ENCODE measurements around the gene EBP. TPM values are rescaled to one million over a fixed set of nuclear protein-coding genes. Genes with fewer than 3 reads are reported as not detected.
A peak's percentile ranks its signal among the peaks of the same experiment; 100 is the strongest.

EBP gene
- total RNA-seq, 1 donor from 2014 or later, result 39.1 TPM

DNA sequence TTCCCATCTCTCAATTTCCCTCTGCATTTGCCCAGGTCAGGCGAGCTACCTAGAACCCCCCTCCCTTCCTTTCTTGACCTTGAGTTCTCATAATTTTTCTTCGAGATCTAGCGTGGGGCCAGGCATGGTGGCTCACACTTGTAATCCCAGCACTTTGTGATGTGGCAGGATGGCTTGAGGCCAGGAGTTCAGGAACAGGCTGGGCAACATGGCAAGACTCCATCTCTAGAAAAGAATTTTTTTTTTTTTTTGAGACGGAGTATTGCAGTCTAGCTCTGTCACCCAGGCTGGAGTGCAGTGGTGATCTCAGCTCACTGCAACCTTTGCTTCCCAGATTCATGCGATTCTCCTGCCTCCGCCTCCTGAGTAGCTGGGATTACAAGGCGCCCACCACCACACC is 17.3 kb upstream of the EBP start:
- no peak overlapping the region for H3K27ac Mint-ChIP-seq (ENCODE audit: unreplicated experiment)
- no peaks in the 10 kb centered on the region for H3K9me3 Mint-ChIP-seq (ENCODE audit: low read depth)

DNA sequence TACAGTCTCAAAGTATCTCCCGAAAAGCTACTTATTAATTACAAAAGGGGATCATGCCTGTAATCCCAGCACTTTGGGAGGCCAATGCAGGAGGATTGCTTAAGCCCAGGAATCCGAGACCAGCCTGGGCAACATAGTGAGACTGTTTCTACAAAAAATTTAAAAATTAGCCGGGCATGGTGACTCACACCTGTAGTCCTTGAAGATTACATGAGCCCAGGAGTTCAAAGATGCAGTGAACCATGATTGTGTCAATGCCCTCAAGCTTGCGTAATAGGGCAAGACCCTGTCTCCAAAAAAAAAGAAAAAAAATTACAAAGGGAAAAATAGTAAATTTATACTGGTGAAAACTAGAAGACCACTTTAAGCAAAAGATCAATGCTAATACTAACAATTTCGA is 16.1 kb upstream of the EBP start:
- Mint-ChIP-seq H3K36me3 (ENCODE audit: low read depth) (no peaks in the 10 kb centered on the region), H3K4me1 (ENCODE audit: low read depth) (peaks cover 12% of the 10 kb centered on the region), H3K4me3 (ENCODE audit: unreplicated experiment) (no peak overlapping the region), H3K27me3 (ENCODE audit: low read depth) (no peaks in the 10 kb centered on the region), H3K27ac (ENCODE audit: unreplicated experiment) (no peak overlapping the region), H3K9me3 (ENCODE audit: low read depth) (no peaks in the 10 kb centered on the region)
- DNase-seq (ENCODE audit: low spot score), result no peak
- TF ChIP-seq, protein P1, sequence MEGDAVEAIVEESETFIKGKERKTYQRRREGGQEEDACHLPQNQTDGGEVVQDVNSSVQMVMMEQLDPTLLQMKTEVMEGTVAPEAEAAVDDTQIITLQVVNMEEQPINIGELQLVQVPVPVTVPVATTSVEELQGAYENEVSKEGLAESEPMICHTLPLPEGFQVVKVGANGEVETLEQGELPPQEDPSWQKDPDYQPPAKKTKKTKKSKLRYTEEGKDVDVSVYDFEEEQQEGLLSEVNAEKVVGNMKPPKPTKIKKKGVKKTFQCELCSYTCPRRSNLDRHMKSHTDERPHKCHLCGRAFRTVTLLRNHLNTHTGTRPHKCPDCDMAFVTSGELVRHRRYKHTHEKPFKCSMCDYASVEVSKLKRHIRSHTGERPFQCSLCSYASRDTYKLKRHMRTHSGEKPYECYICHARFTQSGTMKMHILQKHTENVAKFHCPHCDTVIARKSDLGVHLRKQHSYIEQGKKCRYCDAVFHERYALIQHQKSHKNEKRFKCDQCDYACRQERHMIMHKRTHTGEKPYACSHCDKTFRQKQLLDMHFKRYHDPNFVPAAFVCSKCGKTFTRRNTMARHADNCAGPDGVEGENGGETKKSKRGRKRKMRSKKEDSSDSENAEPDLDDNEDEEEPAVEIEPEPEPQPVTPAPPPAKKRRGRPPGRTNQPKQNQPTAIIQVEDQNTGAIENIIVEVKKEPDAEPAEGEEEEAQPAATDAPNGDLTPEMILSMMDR (IDR thresholded peaks at IDR 0.05), result no peak

More for the DNA sequence above, 17.3 kb upstream of the EBP start:
- TF ChIP-seq, protein P1 (IDR thresholded peaks at IDR 0.05), result no peak
- Mint-ChIP-seq H3K36me3 (ENCODE audit: low read depth) (no peaks in the 10 kb centered on the region), H3K4me3 (ENCODE audit: unreplicated experiment) (no peak overlapping the region), H3K4me1 (ENCODE audit: low read depth) (peaks cover 3% of the 10 kb centered on the region), H3K27me3 (ENCODE audit: low read depth) (no peaks in the 10 kb centered on the region)
- no peak for DNase-seq (ENCODE audit: low spot score)

DNA sequence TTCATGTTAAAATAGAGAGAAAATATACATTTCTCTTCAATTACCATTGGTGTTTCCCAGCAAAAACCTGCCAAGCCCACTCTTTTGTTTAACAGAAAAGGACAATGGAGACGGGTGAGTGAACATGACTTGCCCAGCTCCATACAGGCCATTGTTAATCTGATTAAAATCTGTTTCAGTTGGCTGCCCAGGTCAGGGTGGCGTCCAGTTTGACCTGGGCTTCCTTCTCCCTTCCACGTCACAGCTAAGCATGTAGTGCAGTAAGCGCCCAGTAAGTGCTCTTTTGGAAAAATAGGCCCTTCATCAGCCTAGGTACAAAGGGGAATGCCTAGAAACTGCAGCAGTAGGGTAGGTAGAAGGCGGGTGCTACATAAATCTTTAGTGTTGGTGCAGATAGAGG is 14.4 kb upstream of the EBP start:
- Mint-ChIP-seq H3K9me3 (ENCODE audit: low read depth) (no peaks in the 10 kb centered on the region), H3K4me3 (ENCODE audit: unreplicated experiment) (no peak overlapping the region), H3K27ac (ENCODE audit: unreplicated experiment) (no peak overlapping the region), H3K36me3 (ENCODE audit: low read depth) (no peaks in the 10 kb centered on the region), H3K4me1 (ENCODE audit: low read depth) (peaks cover 12% of the 10 kb centered on the region), H3K27me3 (ENCODE audit: low read depth) (no peaks in the 10 kb centered on the region)
- no peak for DNase-seq (ENCODE audit: low spot score)
- TF ChIP-seq, protein P1 (IDR thresholded peaks at IDR 0.05), result no peak

DNA sequence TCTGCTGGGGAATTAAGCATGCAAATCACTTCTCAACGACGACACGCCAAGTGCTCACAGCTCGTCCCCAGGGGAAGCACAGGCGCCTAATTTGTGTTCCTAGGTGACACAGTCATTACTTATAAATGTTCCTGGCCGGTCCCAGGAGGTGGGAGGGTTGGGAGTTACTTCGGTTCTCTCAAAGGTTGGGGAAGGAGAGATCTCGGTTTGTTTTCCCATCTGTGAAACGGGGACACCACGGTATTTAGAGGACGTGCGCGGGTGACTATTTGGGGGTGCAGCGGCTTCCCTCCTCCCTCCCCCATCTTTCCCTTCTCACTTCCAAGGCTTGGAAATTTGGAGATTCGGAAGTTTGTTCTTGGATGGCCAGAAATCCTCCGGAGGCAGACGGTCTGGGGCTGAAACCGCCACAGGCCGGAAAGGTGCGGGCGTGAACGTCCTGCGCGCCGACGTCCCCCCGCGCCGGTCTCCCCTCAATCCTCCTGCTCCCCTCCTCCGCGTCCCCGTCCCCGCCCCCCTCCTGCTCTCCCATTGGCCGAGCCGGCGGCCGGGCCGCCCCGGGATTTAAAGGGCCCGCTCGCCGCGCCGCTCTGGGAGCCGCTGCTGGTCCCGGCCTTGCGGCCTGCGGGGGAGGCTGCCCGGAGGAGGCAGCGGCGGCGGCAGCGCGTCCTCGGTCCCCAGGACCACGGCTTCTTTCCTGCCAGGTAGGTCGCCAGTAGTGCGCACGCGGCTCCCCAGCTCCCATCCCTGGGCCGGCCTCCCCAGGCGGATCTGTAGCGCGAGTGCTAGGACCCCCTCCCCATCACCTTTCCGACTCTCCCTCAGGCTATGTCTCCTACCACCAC is 13.0 kb upstream of the EBP start, which contains the start of gene PORCN:
Gene PORCN, plus strand, starts transcription at position 593 of the 845 bp plus-strand sequence. CDS start 829 bp downstream, outside the sequence.
- Mint-ChIP-seq H3K4me3 (ENCODE audit: unreplicated experiment) (peak within 1 kb of the TSS; percentile 82), H3K27me3 (ENCODE audit: low read depth) (no peaks in the 10 kb centered on the region), H3K9me3 (ENCODE audit: low read depth) (no peaks in the 10 kb centered on the region), H3K27ac (ENCODE audit: unreplicated experiment) (peak within 1 kb of the TSS; percentile 61), H3K36me3 (ENCODE audit: low read depth) (no peaks in the 10 kb centered on the region), H3K4me1 (ENCODE audit: low read depth) (peaks cover 12% of the 10 kb centered on the region)
- TF ChIP-seq, protein P1 (IDR thresholded peaks at IDR 0.05), result no peak
- no peak for DNase-seq (ENCODE audit: low spot score)

DNA sequence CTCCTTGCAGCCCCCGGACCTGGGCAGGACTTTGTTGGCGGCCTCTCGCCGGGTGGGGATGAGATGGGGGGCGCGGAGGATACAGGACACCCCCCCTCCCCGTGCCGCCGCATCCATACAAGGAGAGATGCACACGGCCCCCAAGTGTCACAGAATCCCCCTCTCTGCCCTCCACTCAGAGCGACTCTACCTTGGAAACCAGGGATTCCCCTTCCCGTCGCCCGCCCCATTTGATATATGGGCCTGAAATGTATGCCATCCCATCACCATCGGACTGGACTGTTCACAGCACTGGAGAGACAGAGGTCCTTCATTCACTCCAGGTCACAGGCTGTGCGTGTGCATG is 12.4 kb upstream of the EBP start:
- no peaks in the 10 kb centered on the region for H3K9me3 Mint-ChIP-seq (ENCODE audit: low read depth)
- peak overlapping the region; percentile 54 for H3K27ac Mint-ChIP-seq (ENCODE audit: unreplicated experiment)
- peaks cover 12% of the 10 kb centered on the region for H3K4me1 Mint-ChIP-seq (ENCODE audit: low read depth)
- TF ChIP-seq, protein P1 (IDR thresholded peaks at IDR 0.05), result no peak
- peak overlapping the region; percentile 82 for H3K4me3 Mint-ChIP-seq (ENCODE audit: unreplicated experiment)
- no peaks in the 10 kb centered on the region for H3K27me3 Mint-ChIP-seq (ENCODE audit: low read depth)
- no peak for DNase-seq (ENCODE audit: low spot score)
- no peaks in the 10 kb centered on the region for H3K36me3 Mint-ChIP-seq (ENCODE audit: low read depth)
